ENCODE data around the gene CENPX. TPM values are rescaled to one million over a fixed set of nuclear protein-coding genes. Genes with fewer than 3 reads are reported as not detected.

The CENPX gene
- total RNA-seq, 1 donor from 2014 or later, result 69.3 TPM

- TF ChIP-seq CTCF (conservative IDR thresholded peaks at IDR 0.05), result no peak
- DNase-seq (ENCODE audit: extremely low spot score, unreplicated experiment), result no peak
- H3K27me3 Mint-ChIP-seq, result no peaks in the 10 kb centered on the region
- H3K4me1 Mint-ChIP-seq (ENCODE audit: unreplicated experiment), result no peaks in the 10 kb centered on the region
- no peak overlapping the region for H3K27ac Mint-ChIP-seq
- no peaks in the 10 kb centered on the region for H3K36me3 Mint-ChIP-seq
- H3K4me3 Mint-ChIP-seq, result peak overlapping the region; percentile 81
- H3K9me3 Mint-ChIP-seq, result no peaks in the 10 kb centered on the region
Observed at GRCh38 chr17:82052638-82053059, 30.0 kb upstream of the CENPX start.

GRCh38 chr17:82051776-82052637, 29.3 kb upstream of the CENPX start, which contains the start of the genes GPS1 and RFNG:
Gene GPS1 (plus strand): TSS chr17:82051898. CDS start chr17:82051932, 34 bp downstream.
Gene RFNG (minus strand): TSS chr17:82051811. CDS start chr17:82051766, 45 bp downstream.
- H3K27me3 Mint-ChIP-seq, result no peaks in the 10 kb centered on the region

GRCh38 chr17:82050761-82051641, 28.3 kb upstream of the CENPX start:
- Mint-ChIP-seq H3K27me3 (no peaks in the 10 kb centered on the region), H3K36me3 (peaks cover 5% of the 10 kb centered on the region), H3K4me3 (peak overlapping the region; percentile 90), H3K9me3 (no peaks in the 10 kb centered on the region), H3K27ac (peak overlapping the region; percentile 77), H3K4me1 (ENCODE audit: unreplicated experiment) (no peaks in the 10 kb centered on the region)
- no peak for DNase-seq (ENCODE audit: extremely low spot score, unreplicated experiment)
- TF ChIP-seq CTCF (conservative IDR thresholded peaks at IDR 0.05), result no peak

More at GRCh38 chr17:82051776-82052637, 29.3 kb upstream of the CENPX start, which contains the start of the genes GPS1 and RFNG:
- H3K36me3 Mint-ChIP-seq, result peaks cover 5% of the 10 kb centered on the region
- H3K4me1 Mint-ChIP-seq (ENCODE audit: unreplicated experiment), result no peaks in the 10 kb centered on the region
- H3K9me3 Mint-ChIP-seq, result no peaks in the 10 kb centered on the region
- TF ChIP-seq CTCF (conservative IDR thresholded peaks at IDR 0.05), result no peak
- H3K27ac Mint-ChIP-seq, result peak within 1 kb of the TSS; percentile 77
- DNase-seq (ENCODE audit: extremely low spot score, unreplicated experiment), result no peak
- H3K4me3 Mint-ChIP-seq, result peak within 1 kb of the TSS; percentile 90

- no peaks in the 10 kb centered on the region for H3K4me1 Mint-ChIP-seq (ENCODE audit: unreplicated experiment)
- no peaks in the 10 kb centered on the region for H3K9me3 Mint-ChIP-seq
- H3K27me3 Mint-ChIP-seq, result no peaks in the 10 kb centered on the region
- peak overlapping the region; percentile 90 for H3K4me3 Mint-ChIP-seq
- DNase-seq (ENCODE audit: extremely low spot score, unreplicated experiment), result no peak
- peaks cover 5% of the 10 kb centered on the region for H3K36me3 Mint-ChIP-seq
- no peak for TF ChIP-seq CTCF (conservative IDR thresholded peaks at IDR 0.05)
- H3K27ac Mint-ChIP-seq, result peak overlapping the region; percentile 77
Observed at GRCh38 chr17:82050152-82050760, 27.6 kb upstream of the CENPX start.

GRCh38 chr17:82049521-82049971, 26.9 kb upstream of the CENPX start:
- Mint-ChIP-seq H3K36me3 (peaks cover 5% of the 10 kb centered on the region), H3K27me3 (no peaks in the 10 kb centered on the region), H3K9me3 (no peaks in the 10 kb centered on the region), H3K27ac (no peak overlapping the region), H3K4me3 (no peak overlapping the region), H3K4me1 (ENCODE audit: unreplicated experiment) (no peaks in the 10 kb centered on the region)
- DNase-seq (ENCODE audit: extremely low spot score, unreplicated experiment), result no peak
- no peak for TF ChIP-seq CTCF (conservative IDR thresholded peaks at IDR 0.05)

Measured in type B pancreatic cell (in vitro differentiated cells).